IPS DF 6.9 (cell line): Measurements from ENCODE around the gene LCE1F.

Experiments
- DNase-seq: peaks from one replicate; pipeline ENCODE4 v3.0.0-alpha.2; 2013; ENCODE audit warnings: low read depth, low spot score
- H3K27ac ChIP-seq: one replicate; pipeline ENCODE4 v1.5.1; 2013; ENCODE audit warnings: low read length, control low read depth
- H3K27me3 ChIP-seq: 2 replicates; pipeline ENCODE4 v1.6.1; 2013; ENCODE audit warnings: mild to moderate bottlenecking, low read length; ENCODE audit not compliant: control insufficient read depth, insufficient read depth
- H3K36me3 ChIP-seq: 2 replicates; pipeline ENCODE4 v1.6.1; 2013; ENCODE audit warnings: low read length; ENCODE audit not compliant: control insufficient read depth, insufficient read depth
- H3K4me1 ChIP-seq: 2 replicates; pipeline ENCODE4 v1.6.1; 2013; ENCODE audit warnings: low read length; ENCODE audit not compliant: control insufficient read depth, insufficient read depth
- H3K4me3 ChIP-seq: 2 replicates; pipeline ENCODE4 v1.5.1; 2013; ENCODE audit warnings: mild to moderate bottlenecking, low read length
- H3K9me3 ChIP-seq: 2 replicates; pipeline ENCODE4 v1.6.1; 2013; ENCODE audit warnings: low read length, inconsistent platforms; ENCODE audit not compliant: control insufficient read depth, insufficient read depth
- WGBS: extraction: QIAGEN DNeasy Blood & Tissue Kit; methylation state at CpG from one replicate; pipeline ENCODE4 v1.1.7; 2013; ENCODE audit warnings: mixed read lengths, missing lambda C conversion rate; ENCODE audit not compliant: insufficient read length, insufficient coverage; 5-methylcytosine and 5-hydroxymethylcytosine counted together

LCE1F gene

GRCh38 chr1:152817309-152817708 is 42.4 kb downstream of the LCE1F start:
- DNase-seq = no peak
- Histone ChIP-seq H3K27me3 (no peaks in the 10 kb centered on the region), H3K4me1 (no peaks in the 10 kb centered on the region), H3K27ac (no peak overlapping the region), H3K36me3 (no peaks in the 10 kb centered on the region), H3K4me3 (no peak overlapping the region), H3K9me3 (peaks cover 13% of the 10 kb centered on the region)
- WGBS = no CpG with 5 or more reads among the region's 6 CpGs

GRCh38 chr1:152823294-152823693 is 48.4 kb downstream of the LCE1F start:
- Histone ChIP-seq H3K4me1 (no peaks in the 10 kb centered on the region), H3K27ac (no peak overlapping the region), H3K27me3 (no peaks in the 10 kb centered on the region), H3K36me3 (no peaks in the 10 kb centered on the region), H3K9me3 (peaks cover 12% of the 10 kb centered on the region), H3K4me3 (no peak overlapping the region)
- no peak for DNase-seq
- WGBS = no CpG with 5 or more reads among the region's 5 CpGs

DNA sequence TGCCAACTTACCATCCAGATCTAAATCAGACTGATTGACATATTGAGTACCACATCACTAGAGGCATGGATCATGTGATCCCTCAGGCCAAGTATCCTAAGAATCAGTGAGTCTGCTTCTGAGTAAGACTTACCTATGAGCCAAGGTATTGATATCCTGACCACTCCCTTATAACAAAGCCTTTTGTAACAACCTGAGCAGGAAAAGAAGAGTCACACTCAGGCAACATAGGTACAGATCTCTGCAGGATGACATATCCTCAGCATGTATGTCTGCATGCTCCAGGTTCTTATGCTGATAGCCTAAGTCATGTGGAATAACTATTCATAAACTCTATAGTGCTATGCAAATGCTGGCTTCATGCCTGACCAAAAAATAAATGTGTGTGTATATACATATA is 50.0 kb downstream of the LCE1F start:
- no peak for DNase-seq
- no peaks in the 10 kb centered on the region for H3K27me3 ChIP-seq

More for the DNA sequence above, 50.0 kb downstream of the LCE1F start:
- no peaks in the 10 kb centered on the region for H3K36me3 ChIP-seq
- no peak overlapping the region for H3K27ac ChIP-seq
- H3K4me3 ChIP-seq = no peak overlapping the region
- H3K9me3 ChIP-seq = peaks cover 7% of the 10 kb centered on the region
- no peaks in the 10 kb centered on the region for H3K4me1 ChIP-seq
